T47D (cell line): ENCODE results near the gene GUCY1A1.

Experiments
- DNase-seq, 2 experiments: peaks; one replicate each; pipeline versions ENCODE4 v3.0.0 to v3.0.0-alpha.2; 2011 to 2012; ENCODE audit warnings: low read depth in 1 of 2, low spot score in 1 of 2
- JUND ChIP-seq: IDR thresholded peaks from 2 replicates; pipeline ENCODE4 v1.6.1; 2012; ENCODE audit warnings: low read depth
- in situ Hi-C: cut with HindIII; loops from 2 replicates; pipeline ENCODE4 v1.10.0; 2016; ENCODE audit warnings: low sequenced_read_pairs, low pct_unique_long_range_greater_than_20kb

The GUCY1A1 gene

GRCh38 chr4:155742310-155743015, 75.8 kb downstream of the GUCY1A1 start:
- no peak for DNase-seq
- TF ChIP-seq JUND, result no peak
- in situ Hi-C loops, result no loop called here

GRCh38 chr4:155745984-155746383, 79.3 kb downstream of the GUCY1A1 start:
- in situ Hi-C loops, result no loop called here
- DNase-seq, result no peak
- no peak for TF ChIP-seq JUND

- in situ Hi-C loops, result no loop called here
- DNase-seq, result no peak
- no peak for TF ChIP-seq JUND
These were observed 81.4 kb downstream of the GUCY1A1 start for GRCh38 chr4:155748039-155748438.

- no peak for DNase-seq
- in situ Hi-C loops, result no loop called here
- TF ChIP-seq JUND, result no peak
These were observed 82.4 kb downstream of the GUCY1A1 start for GRCh38 chr4:155749041-155749440.

- in situ Hi-C loops, result no loop called here
- no peak for DNase-seq
- TF ChIP-seq JUND, result no peak
These were observed 84.9 kb downstream of the GUCY1A1 start for GRCh38 chr4:155751569-155751968.

- no peak for TF ChIP-seq JUND
- in situ Hi-C loops, result no loop called here
- DNase-seq, result no peak
These were observed 91.2 kb downstream of the GUCY1A1 start for GRCh38 chr4:155757745-155758265.

GRCh38 chr4:155758481-155759371, 92.1 kb downstream of the GUCY1A1 start, which contains the start of gene GUCY1B1:
Gene GUCY1B1, plus strand, starts transcription at chr4:155759021. Its CDS starts 120 bp downstream, at chr4:155759141.
- TF ChIP-seq JUND, result no peak
- in situ Hi-C loops, result no loop called here
- DNase-seq, result no peak

GRCh38 chr4:155759372-155760252, 93.0 kb downstream of the GUCY1A1 start:
- no peak for DNase-seq
- in situ Hi-C loops, result no loop called here
- TF ChIP-seq JUND, result no peak

GRCh38 chr4:155761047-155761446, 94.4 kb downstream of the GUCY1A1 start:
- in situ Hi-C loops, result no loop called here
- no peak for TF ChIP-seq JUND

GRCh38 chr4:155761916-155762315, 95.3 kb downstream of the GUCY1A1 start:
- no peak for TF ChIP-seq JUND
- in situ Hi-C loops, result no loop called here
- no peak for DNase-seq

More at GRCh38 chr4:155761047-155761446, 94.4 kb downstream of the GUCY1A1 start:
- no peak for DNase-seq

GRCh38 chr4:155762334-155762733, 95.7 kb downstream of the GUCY1A1 start:
- in situ Hi-C loops, result no loop called here
- DNase-seq, result no peak
- TF ChIP-seq JUND, result no peak

GRCh38 chr4:155763551-155763950, 96.9 kb downstream of the GUCY1A1 start:
- in situ Hi-C loops, result no loop called here
- DNase-seq, result no peak
- no peak for TF ChIP-seq JUND
